Measurements from ENCODE around the gene GGTLC2.

DNA sequence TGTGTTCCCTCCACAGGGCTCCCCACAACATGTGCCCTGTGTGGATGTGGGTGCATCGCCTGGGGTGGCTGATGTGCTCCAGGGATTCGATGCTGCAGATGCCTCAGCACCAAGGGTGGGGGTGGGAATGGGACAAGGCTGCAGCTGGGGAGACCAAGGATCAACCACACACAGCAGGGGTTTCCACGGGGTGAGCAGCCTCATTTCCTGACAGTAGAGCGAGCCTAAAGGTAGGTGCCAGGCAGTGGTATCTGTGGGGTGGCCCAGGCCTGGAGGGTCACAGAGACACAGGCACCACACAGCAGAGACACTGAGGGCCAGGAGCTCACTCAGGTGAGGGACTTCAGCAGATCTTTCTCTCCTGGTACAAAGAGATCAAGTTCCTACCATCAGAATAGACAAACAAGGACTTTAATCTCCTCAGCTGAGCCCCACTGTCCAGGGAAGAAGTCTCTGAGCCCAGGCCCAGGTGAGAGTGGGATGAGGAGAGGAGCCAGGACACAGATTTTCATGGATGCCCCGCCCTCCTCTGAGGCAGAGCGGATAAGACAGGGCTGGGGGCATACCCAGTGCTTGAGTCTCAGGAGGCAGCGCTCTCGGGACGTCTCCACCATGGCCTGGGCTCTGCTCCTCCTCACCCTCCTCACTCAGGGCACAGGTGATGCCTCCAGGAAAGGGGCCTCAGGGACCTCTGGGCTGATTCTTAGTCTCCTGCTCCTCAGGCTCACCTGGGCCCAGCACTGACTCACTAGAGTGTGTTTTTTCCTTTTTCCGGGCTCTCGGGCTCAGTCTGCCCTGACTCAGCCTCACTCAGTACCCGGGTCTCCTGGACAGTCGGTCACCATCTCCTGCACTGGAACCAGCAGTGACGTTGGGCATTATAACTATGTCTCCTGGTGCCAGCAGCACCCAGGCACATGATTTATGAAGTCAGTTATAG is 19.7 kb downstream of the GGTLC2 start:
- TF ChIP-seq, protein P1, sequence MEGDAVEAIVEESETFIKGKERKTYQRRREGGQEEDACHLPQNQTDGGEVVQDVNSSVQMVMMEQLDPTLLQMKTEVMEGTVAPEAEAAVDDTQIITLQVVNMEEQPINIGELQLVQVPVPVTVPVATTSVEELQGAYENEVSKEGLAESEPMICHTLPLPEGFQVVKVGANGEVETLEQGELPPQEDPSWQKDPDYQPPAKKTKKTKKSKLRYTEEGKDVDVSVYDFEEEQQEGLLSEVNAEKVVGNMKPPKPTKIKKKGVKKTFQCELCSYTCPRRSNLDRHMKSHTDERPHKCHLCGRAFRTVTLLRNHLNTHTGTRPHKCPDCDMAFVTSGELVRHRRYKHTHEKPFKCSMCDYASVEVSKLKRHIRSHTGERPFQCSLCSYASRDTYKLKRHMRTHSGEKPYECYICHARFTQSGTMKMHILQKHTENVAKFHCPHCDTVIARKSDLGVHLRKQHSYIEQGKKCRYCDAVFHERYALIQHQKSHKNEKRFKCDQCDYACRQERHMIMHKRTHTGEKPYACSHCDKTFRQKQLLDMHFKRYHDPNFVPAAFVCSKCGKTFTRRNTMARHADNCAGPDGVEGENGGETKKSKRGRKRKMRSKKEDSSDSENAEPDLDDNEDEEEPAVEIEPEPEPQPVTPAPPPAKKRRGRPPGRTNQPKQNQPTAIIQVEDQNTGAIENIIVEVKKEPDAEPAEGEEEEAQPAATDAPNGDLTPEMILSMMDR (IDR thresholded peaks at IDR 0.05), result no peak
- TF ChIP-seq POLR2A (IDR thresholded peaks at IDR 0.05), result no peak

Data from lower leg skin (tissue), 3 donors.